HG02938 (cell line): ENCODE data around the gene MXD3.
"Not testable (repeated sequence)": the region's sequence is repeated elsewhere in the genome, so short reads cannot be mapped to it uniquely, and the experiment has no call there.

Source experiments
- ATAC-seq: cut with Tn5 transposase; IDR thresholded peaks from one replicate; pipeline ENCODE4 v1.9.1; 2021; ENCODE audit warnings: mild to moderate bottlenecking, moderate library complexity; ENCODE audit not compliant: unreplicated experiment

The MXD3 gene

GRCh38 chr5:177344891-177345290, 33.2 kb upstream of the MXD3 start:
- no peak for ATAC-seq

GRCh38 chr5:177343777-177344176, 32.1 kb upstream of the MXD3 start:
- ATAC-seq, result no peak

- not testable (repeated sequence) for ATAC-seq
Observed at GRCh38 chr5:177343000-177343399, 31.3 kb upstream of the MXD3 start.

- ATAC-seq, result no peak
Observed at GRCh38 chr5:177339107-177339638, 27.5 kb upstream of the MXD3 start.

- ATAC-seq, result no peak
Observed at GRCh38 chr5:177338251-177339106, 26.8 kb upstream of the MXD3 start.

GRCh38 chr5:177336603-177337494, 25.2 kb upstream of the MXD3 start:
- ATAC-seq, result no peak

GRCh38 chr5:177336112-177336511, 24.4 kb upstream of the MXD3 start:
- ATAC-seq, result no peak

GRCh38 chr5:177335701-177336065, 24.0 kb upstream of the MXD3 start:
- ATAC-seq, result no peak

- no peak for ATAC-seq
Observed at GRCh38 chr5:177334781-177335700, 23.3 kb upstream of the MXD3 start.

GRCh38 chr5:177334155-177334551, 22.5 kb upstream of the MXD3 start:
- ATAC-seq, result no peak

GRCh38 chr5:177333420-177334154, 21.9 kb upstream of the MXD3 start:
- ATAC-seq, result no peak

GRCh38 chr5:177332896-177333260, 21.2 kb upstream of the MXD3 start:
- ATAC-seq, result no peak

GRCh38 chr5:177332031-177332895, 20.6 kb upstream of the MXD3 start:
- no peak for ATAC-seq

- ATAC-seq, result no peak
Observed at GRCh38 chr5:177330991-177331842, 19.5 kb upstream of the MXD3 start.

GRCh38 chr5:177329883-177330282, 18.2 kb upstream of the MXD3 start:
- ATAC-seq, result no peak

GRCh38 chr5:177328545-177329231, 17.0 kb upstream of the MXD3 start:
- ATAC-seq, result no peak
